ENCODE data around the gene POLR1E.

- TF ChIP-seq CTCF (IDR thresholded peaks at IDR 0.05) = no peak
- no peak for TF ChIP-seq EZH2 (IDR thresholded peaks at IDR 0.05)
- TF ChIP-seq EZH2phosphoT487 (IDR thresholded peaks at IDR 0.05) = no peak
These were observed 11.3 kb upstream of the POLR1E start for GRCh38 chr9:37474438-37474837.
